GM08714 (cell line): Measurements from ENCODE around the gene ZNF263.

Experiments used
- H3K4me3 ChIP-seq: fragments of 200-500 bp; sonication (Bioruptor generic); 2 replicates; pipeline ENCODE4 v1.5.1; 2014; ENCODE audit warnings: mild to moderate bottlenecking, low read length, inconsistent platforms
- ZNF274 ChIP-seq: IDR thresholded peaks from 2 replicates; pipeline ENCODE4 v1.6.1; 2012; ENCODE audit warnings: mild to moderate bottlenecking, low read depth, low read length

ZNF263 gene

DNA sequence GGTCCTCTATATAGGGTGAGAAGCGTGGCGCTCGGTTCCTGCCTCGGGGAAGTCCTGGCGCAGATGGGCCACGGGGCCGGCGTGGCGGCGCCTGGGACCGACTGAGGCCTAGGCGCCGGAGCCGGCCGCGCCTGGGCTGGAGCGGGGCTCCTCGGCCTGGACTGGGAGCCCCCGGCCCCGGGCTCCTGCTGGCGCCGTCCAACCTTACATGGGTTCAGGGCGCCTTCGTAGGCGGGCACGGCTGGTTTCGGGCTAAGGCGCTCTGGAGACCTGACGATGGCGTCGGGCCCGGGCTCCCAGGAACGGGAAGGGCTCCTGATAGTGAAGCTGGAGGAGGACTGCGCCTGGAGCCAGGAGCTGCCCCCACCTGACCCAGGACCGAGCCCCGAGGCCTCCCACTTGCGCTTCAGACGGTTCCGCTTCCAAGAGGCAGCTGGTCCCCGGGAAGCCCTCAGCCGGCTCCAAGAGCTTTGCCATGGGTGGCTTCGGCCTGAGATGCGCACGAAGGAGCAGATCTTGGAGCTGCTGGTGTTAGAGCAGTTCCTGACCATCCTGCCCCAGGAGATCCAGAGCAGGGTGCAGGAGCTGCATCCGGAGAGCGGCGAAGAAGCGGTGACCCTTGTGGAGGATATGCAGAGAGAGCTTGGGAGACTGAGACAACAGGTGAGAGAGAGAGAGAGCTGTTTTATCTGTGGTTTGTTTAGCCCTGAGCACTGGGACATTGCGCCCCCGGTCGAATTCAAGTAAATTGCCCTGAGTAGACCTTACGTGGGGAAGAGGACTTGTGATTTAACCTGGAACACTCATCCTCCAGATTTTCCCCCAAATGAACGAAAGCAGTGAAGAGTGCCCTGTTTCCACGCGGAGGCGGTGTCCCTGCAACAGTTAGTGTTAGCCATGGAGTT lies 504 bp downstream of the ZNF263 start:
- no peak for TF ChIP-seq ZNF274
- peak overlapping the region; percentile 80 for H3K4me3 ChIP-seq

DNA sequence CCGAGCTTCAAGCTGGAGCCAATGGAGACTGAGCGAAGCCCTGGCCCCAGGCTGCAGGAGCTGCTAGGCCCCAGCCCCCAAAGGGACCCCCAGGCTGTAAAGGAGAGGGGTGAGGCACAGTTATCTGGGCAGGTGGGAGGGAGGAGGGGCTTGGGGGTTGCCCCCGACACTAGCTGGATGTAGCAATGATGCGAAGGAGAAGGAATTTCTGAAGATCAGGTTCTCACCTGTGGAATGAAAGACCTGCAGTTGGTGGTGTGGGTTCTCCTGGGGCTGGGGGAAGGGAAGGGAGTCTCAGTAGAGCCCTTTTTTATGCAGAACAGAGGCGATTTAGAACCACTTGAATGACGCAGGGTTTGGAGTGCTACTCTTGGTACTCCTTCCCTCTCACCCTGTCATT lies 1.8 kb downstream of the ZNF263 start:
- no peak for TF ChIP-seq ZNF274
- H3K4me3 ChIP-seq = no peak overlapping the region; the same call in 1 of the 2 replicates

DNA sequence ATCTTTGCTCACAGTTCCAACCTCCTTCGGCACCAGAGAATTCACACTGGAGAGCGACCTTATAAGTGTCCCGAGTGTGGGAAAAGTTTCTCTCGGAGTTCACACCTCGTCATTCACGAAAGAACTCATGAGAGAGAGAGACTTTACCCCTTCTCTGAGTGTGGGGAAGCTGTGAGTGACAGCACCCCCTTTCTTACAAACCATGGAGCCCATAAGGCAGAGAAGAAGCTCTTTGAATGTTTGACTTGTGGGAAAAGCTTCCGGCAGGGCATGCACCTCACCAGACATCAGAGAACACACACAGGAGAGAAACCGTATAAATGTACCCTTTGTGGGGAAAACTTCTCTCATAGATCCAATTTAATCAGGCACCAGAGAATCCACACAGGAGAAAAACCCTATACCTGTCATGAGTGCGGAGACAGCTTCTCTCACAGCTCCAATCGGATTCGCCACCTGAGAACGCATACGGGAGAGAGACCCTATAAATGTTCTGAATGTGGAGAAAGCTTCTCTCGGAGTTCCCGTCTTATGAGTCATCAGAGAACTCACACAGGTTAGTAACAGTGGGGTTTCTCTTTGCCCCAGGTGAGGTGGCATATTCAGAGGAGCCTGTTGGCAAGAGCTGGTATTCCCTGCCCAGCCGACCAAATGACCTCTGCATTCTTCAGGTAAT lies 6.8 kb downstream of the ZNF263 start:
- peak; percentile 85 for TF ChIP-seq ZNF274
- no peak overlapping the region for H3K4me3 ChIP-seq

GRCh38 chr16:3292604-3293003 lies 9.3 kb downstream of the ZNF263 start:
- no peak for TF ChIP-seq ZNF274
- H3K4me3 ChIP-seq = no peak overlapping the region

DNA sequence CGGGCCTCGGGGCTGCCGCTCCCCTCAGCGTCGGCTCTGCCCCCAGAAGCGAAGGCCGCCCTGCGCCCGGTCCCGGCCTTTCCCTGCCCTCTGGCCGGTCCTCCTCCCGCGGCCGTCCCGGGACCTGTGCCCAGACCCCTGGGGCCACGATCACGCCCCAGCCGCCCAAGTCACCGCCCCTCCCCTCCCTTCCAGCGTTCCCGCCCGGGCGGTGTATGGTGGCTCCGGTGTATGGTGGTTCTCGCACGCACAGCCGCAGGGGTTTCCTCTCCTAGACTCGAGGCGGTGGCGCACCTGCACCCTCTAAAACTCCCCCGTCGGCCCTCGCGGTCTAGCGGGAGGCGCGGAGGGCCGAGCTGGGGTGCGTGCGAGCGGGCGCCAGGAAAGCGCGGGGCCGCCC lies 11.9 kb downstream of the ZNF263 start:
- H3K4me3 ChIP-seq = no peak overlapping the region
- TF ChIP-seq ZNF274 = no peak

DNA sequence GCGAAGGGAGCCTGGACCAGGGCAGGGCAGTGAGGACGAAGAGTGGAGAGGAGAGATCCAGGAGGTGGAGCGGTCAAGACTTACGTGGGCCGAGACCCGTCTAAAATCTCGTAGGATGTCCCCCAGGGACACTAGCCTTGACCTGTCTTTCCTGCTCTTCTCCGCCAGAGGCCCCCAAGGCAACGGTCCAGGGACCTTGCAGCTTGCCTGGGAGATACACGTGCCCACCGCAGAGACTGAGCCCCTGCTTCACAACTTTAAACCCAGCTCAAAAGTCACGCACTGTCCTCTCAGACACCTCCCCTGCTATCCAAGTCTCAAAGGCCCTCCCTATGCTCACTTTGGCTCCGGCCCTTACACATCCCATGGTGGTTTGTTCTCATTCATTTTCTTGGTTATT lies 12.5 kb downstream of the ZNF263 start:
- TF ChIP-seq ZNF274 = no peak

DNA sequence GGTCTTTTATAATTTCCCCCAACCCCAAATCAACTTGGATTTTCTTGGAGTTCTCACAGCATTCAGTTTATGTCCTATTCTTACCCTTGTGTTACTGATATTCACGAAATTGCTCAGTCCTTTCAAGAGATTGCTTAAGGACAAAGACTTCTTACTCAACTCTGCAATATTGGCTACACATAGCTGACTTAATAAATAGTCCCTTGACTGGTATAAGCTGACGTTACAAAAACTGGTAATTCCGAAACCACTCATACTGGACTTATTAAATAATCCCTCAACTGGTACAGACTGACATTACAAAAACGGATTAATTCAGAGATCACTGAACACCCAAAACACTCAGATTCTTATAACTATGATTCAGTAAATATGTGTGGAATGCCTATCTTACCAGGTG lies 21.1 kb downstream of the ZNF263 start:
- H3K4me3 ChIP-seq = peak overlapping the region; percentile 73; the same call in 1 of the 2 replicates
- TF ChIP-seq ZNF274 = no peak

More for the DNA sequence above, 12.5 kb downstream of the ZNF263 start:
- no peak overlapping the region for H3K4me3 ChIP-seq

- H3K4me3 ChIP-seq = peak within 1 kb of the TSS; percentile 73; the same call in 1 of the 2 replicates
- no peak for TF ChIP-seq ZNF274
These were observed 22.1 kb downstream of the ZNF263 start, which contains the start of the genes TIGD7 and ZNF75A for GRCh38 chr16:3305109-3306068. TSS of gene TIGD7 (minus strand) at chr16:3305430. CDS start at chr16:3300614, 4,816 bp downstream. TSS of gene ZNF75A (plus strand) at chr16:3305497. CDS start at chr16:3308429, 2,932 bp downstream.

- peak overlapping the region; percentile 73; the same call in 1 of the 2 replicates for H3K4me3 ChIP-seq
These were observed 22.8 kb downstream of the ZNF263 start for GRCh38 chr16:3306078-3306477.

GRCh38 chr16:3311496-3311895 lies 28.2 kb downstream of the ZNF263 start:
- no peak for TF ChIP-seq ZNF274
- no peak overlapping the region for H3K4me3 ChIP-seq

More at GRCh38 chr16:3306078-3306477, 22.8 kb downstream of the ZNF263 start:
- no peak for TF ChIP-seq ZNF274

GRCh38 chr16:3317315-3317999 lies 34.2 kb downstream of the ZNF263 start:
- no peak for TF ChIP-seq ZNF274
- H3K4me3 ChIP-seq = no peak overlapping the region

DNA sequence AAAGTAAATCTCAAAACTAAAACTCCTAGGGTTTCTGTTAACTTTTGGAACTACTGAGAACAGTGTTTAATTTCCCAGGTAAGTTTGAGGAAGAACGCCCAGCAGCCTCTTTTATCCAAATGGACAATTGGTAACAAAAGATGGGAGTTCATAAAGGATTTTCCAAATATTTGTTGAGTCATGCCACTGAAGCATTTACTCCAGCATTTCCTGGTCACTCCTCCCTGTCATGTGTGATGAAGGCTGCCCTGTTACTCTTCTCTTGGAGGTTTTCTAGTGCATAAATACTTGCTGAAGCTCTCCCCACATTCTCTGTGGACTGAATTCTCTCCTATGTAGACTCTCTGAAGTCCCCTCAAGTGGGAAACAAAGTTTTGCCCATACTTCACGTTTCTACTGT lies 38.5 kb downstream of the ZNF263 start:
- no peak for TF ChIP-seq ZNF274

DNA sequence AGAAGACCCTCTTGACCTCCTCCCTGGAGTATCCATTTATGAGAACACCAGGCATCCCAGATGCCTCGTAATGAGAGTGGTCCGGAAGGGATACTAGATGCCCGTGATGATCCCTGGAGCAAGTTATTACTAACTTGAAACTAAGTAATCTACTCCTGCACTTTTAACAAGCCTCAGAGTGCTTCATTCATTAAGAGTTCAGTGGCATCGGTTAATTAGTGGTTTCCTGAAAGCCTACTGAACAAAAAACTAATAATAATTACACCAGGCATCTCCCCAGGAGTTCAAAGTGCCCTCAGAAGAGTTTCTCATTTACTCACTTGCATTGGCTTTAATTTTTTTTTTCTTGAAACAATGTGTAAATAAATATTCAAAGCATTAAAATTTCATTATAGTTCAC lies 44.2 kb downstream of the ZNF263 start:
- TF ChIP-seq ZNF274 = no peak
- H3K4me3 ChIP-seq = no peak overlapping the region

More for the DNA sequence above, 38.5 kb downstream of the ZNF263 start:
- no peak overlapping the region for H3K4me3 ChIP-seq
